Uterus (tissue), 2 donors: ENCODE data around the gene OPCML.

Experiments used
- POLR2A ChIP-seq, 2 donors: fragments of 450-650 bp; IDR thresholded peaks; one replicate each; pipeline ENCODE4 v1.6.1; 2016; ENCODE audit warnings: antibody characterized with exemption in 2 of 2, mild to moderate bottlenecking in 1 of 2, moderate library complexity in 1 of 2
- TF ChIP-seq, protein P1 (sequence below), 4 experiments: fragments of 200-600 bp in 2 of 4; fragments of 450-650 bp in 2 of 4; sonication (generic) in 2 of 4; IDR thresholded peaks; one replicate each; pipeline ENCODE4 v1.5.1; 2016 to 2019; ENCODE audit warnings: antibody characterized with exemption in 4 of 4, mild to moderate bottlenecking in 2 of 4, moderate library complexity in 1 of 4

DNA sequence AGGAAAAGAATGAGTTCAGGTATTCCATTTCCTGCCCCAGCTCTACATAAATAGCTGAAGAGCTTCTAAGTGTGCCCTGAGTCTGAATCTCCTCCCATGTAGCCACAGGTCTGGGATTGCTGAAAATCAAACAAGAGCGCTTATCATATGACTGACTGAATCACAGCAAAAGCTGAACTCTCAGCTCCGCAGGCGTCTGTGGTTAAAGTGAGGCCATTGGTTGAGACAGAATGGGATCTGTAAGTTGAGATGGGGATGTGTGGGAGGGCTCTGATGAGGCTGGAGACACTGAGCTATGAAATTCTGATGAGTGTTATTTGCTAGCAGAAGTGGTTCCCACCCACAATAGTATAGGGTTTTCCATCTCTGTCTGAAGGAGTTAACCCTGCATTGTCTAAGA lies 637.0 kb downstream of the OPCML start:
- TF ChIP-seq, protein P1, sequence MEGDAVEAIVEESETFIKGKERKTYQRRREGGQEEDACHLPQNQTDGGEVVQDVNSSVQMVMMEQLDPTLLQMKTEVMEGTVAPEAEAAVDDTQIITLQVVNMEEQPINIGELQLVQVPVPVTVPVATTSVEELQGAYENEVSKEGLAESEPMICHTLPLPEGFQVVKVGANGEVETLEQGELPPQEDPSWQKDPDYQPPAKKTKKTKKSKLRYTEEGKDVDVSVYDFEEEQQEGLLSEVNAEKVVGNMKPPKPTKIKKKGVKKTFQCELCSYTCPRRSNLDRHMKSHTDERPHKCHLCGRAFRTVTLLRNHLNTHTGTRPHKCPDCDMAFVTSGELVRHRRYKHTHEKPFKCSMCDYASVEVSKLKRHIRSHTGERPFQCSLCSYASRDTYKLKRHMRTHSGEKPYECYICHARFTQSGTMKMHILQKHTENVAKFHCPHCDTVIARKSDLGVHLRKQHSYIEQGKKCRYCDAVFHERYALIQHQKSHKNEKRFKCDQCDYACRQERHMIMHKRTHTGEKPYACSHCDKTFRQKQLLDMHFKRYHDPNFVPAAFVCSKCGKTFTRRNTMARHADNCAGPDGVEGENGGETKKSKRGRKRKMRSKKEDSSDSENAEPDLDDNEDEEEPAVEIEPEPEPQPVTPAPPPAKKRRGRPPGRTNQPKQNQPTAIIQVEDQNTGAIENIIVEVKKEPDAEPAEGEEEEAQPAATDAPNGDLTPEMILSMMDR (IDR thresholded peaks at IDR 0.05), result no peak
- TF ChIP-seq POLR2A (IDR thresholded peaks at IDR 0.05), result no peak
